HepG2 (cell line): Measurements from ENCODE around the gene PPCDC. TPM values are rescaled to one million over a fixed set of nuclear protein-coding genes. Genes with fewer than 3 reads are reported as not detected.

Experiments used
- BRD4 ChIP-seq: sonication (generic); formaldehyde crosslinking; IDR thresholded peaks from 2 replicates; pipeline ENCODE4 v1.4.0; 2020; ENCODE audit warnings: missing genetic modification reagents
- CHD2 ChIP-seq: IDR thresholded peaks from 2 replicates; pipeline ENCODE4 v1.6.1; 2011; ENCODE audit warnings: low read depth, low read length, improper control_type of control experiment
- ELF4 ChIP-seq: sonication (generic); formaldehyde crosslinking; IDR thresholded peaks from 2 replicates; pipeline ENCODE4 v1.5.0; 2020; ENCODE audit warnings: missing genetic modification reagents, mild to moderate bottlenecking, moderate library complexity, borderline replicate concordance
- GPN1 ChIP-seq: sonication (generic); formaldehyde crosslinking; IDR thresholded peaks from 2 replicates; pipeline ENCODE4 v1.5.1; 2020; ENCODE audit warnings: missing genetic modification reagents, borderline replicate concordance
- IRF2 ChIP-seq: IDR thresholded peaks from 2 replicates; pipeline ENCODE4 v1.6.1; 2018; ENCODE audit warnings: missing genetic modification reagents, missing compliant biosample characterization
- PHF8 ChIP-seq: sonication (generic); formaldehyde crosslinking; IDR thresholded peaks from 2 replicates; pipeline ENCODE4 v1.5.0; 2020; ENCODE audit warnings: missing genetic modification reagents
- SCMH1 ChIP-seq: sonication (generic); formaldehyde crosslinking; IDR thresholded peaks from 2 replicates; pipeline ENCODE4 v1.9.0; 2021; ENCODE audit warnings: missing genetic modification reagents, mild to moderate bottlenecking, borderline replicate concordance
- TAF1 ChIP-seq: sonication (generic); formaldehyde crosslinking; IDR thresholded peaks from 2 replicates; pipeline ENCODE4 v1.4.0; 2020; ENCODE audit warnings: missing genetic modification reagents
- TP53 ChIP-seq: sonication (generic); formaldehyde crosslinking; conservative IDR thresholded peaks from 2 replicates; pipeline ENCODE4 v1.4.0; 2020; ENCODE audit warnings: missing genetic modification reagents
- ZBTB42 ChIP-seq: sonication (generic); formaldehyde crosslinking; IDR thresholded peaks from 2 replicates; pipeline ENCODE4 v1.5.0; 2020; ENCODE audit warnings: mild to moderate bottlenecking, missing genetic modification reagents
- ZFP36 ChIP-seq: fragments of 150-350 bp; IDR thresholded peaks from 2 replicates; pipeline ENCODE4 v1.6.1; 2018; ENCODE audit warnings: borderline replicate concordance, low read length, low read depth; ENCODE audit not compliant: partially characterized antibody
- ZFP37 ChIP-seq: sonication (generic); formaldehyde crosslinking; IDR thresholded peaks from 2 replicates; pipeline ENCODE4 v1.4.0; 2020; ENCODE audit warnings: missing genetic modification reagents, borderline replicate concordance
- ZMYM2 ChIP-seq: sonication (generic); formaldehyde crosslinking; IDR thresholded peaks from 2 replicates; pipeline ENCODE4 v1.8.0; 2022; ENCODE audit warnings: mild to moderate bottlenecking, missing genetic modification reagents
- ZNF274 ChIP-seq: sonication (generic); formaldehyde crosslinking; IDR thresholded peaks from 2 replicates; pipeline ENCODE4 v1.5.1; 2020; ENCODE audit warnings: mild to moderate bottlenecking, missing genetic modification reagents
- ZNF768 ChIP-seq: sonication (generic); formaldehyde crosslinking; IDR thresholded peaks from 2 replicates; pipeline ENCODE4 v1.4.0; 2020; ENCODE audit warnings: missing genetic modification reagents
- polyA plus RNA-seq, 8 experiments: library from polyadenylated mRNA; depleted of rRNA in 3 of 8; stranded (reverse) in 7 of 8; unstranded in 1 of 8; fragments of >200 nt; fragmentation: Illumina TruSeq in 4 of 8; extraction: Trizol in 4 of 8; gene quantifications; 2 replicates each; pipeline versions ENCODE4 v1.2.1 to v1.2.3, GENCODE V29; 2011 to 2016; ENCODE audit warnings: low read depth in 4 of 8, missing spikeins in 1 of 8, mixed read lengths in 1 of 8; ENCODE audit not compliant: insufficient read depth in 1 of 8
- total RNA-seq, 5 experiments: library from RNA; depleted of rRNA; stranded (reverse); fragments of >200 nt; fragmentation: Illumina TruSeq; extraction: Trizol; gene quantifications; 2 replicates each; pipeline ENCODE4 v1.2.3, GENCODE V29; 2016; ENCODE audit warnings: low read depth in 1 of 5
- TF ChIP-seq, protein P1 (sequence below): sonication (generic); formaldehyde crosslinking; IDR thresholded peaks from 2 replicates; pipeline ENCODE4 v1.4.0; 2020; ENCODE audit warnings: missing genetic modification reagents
- TF ChIP-seq, protein P2 (sequence below): sonication (generic); formaldehyde crosslinking; IDR thresholded peaks from 2 replicates; pipeline ENCODE4 v1.5.0; 2020; ENCODE audit warnings: mild to moderate bottlenecking, missing genetic modification reagents, borderline replicate concordance
- TF ChIP-seq, protein P3 (sequence below): sonication (generic); formaldehyde crosslinking; IDR thresholded peaks from 2 replicates; pipeline ENCODE4 v1.8.0; 2022; ENCODE audit warnings: low read depth, missing genetic modification reagents
- TF ChIP-seq, protein P4 (sequence below): IDR thresholded peaks from 2 replicates; pipeline ENCODE4 v1.6.1; 2016; ENCODE audit warnings: missing compliant biosample characterization, missing genetic modification reagents, borderline replicate concordance

PPCDC gene
- total and polyA plus RNA-seq, 2 of the 13 experiments (the other 11 are each of a cell fraction or from before 2014, with no cell fraction given) = 12.3 to 12.8 TPM

DNA sequence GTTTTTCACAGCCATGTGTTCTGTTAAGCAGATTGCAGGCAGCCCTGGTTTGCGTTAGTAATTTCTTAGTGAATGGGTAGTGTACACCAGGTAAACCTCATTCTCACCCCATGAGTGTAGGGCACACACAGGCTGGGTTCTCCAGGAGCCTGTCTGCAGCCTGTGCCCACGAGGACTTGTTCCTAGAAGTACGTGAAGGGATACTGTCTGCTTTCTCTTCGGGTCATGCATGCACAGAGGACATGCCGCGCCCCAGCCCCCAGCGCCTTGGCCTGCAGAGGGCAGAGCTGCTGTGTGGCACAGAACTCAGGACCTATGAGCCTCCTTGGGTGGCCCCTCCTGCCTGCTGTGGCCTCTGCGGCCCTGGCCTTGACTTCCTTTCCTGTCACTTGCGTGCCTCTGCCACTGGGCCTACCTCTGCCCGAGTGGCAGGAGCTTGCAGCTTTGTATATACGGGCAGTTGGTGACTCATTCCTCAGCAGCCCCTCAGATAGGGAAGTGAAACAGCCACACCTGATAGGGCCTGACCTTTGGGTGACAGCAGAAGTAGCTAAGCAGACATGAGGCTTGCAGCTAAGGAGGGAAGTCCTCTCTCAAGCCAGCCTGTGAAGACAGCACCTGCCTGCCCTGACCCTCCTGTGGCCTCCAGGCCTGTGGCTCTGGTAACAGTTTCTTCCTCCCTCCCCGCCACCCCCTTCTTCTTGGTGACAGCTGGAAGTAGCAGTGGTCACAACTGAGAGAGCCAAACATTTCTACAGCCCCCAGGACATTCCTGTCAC lies 19.5 kb downstream of the PPCDC start (continued):
- TF ChIP-seq, protein P1, sequence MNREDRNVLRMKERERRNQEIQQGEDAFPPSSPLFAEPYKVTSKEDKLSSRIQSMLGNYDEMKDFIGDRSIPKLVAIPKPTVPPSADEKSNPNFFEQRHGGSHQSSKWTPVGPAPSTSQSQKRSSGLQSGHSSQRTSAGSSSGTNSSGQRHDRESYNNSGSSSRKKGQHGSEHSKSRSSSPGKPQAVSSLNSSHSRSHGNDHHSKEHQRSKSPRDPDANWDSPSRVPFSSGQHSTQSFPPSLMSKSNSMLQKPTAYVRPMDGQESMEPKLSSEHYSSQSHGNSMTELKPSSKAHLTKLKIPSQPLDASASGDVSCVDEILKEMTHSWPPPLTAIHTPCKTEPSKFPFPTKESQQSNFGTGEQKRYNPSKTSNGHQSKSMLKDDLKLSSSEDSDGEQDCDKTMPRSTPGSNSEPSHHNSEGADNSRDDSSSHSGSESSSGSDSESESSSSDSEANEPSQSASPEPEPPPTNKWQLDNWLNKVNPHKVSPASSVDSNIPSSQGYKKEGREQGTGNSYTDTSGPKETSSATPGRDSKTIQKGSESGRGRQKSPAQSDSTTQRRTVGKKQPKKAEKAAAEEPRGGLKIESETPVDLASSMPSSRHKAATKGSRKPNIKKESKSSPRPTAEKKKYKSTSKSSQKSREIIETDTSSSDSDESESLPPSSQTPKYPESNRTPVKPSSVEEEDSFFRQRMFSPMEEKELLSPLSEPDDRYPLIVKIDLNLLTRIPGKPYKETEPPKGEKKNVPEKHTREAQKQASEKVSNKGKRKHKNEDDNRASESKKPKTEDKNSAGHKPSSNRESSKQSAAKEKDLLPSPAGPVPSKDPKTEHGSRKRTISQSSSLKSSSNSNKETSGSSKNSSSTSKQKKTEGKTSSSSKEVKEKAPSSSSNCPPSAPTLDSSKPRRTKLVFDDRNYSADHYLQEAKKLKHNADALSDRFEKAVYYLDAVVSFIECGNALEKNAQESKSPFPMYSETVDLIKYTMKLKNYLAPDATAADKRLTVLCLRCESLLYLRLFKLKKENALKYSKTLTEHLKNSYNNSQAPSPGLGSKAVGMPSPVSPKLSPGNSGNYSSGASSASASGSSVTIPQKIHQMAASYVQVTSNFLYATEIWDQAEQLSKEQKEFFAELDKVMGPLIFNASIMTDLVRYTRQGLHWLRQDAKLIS = no peak
- TF ChIP-seq ZNF274 (peak; percentile 82), GPN1 (CRISPR knock-in tag) (no peak), ELF4 (CRISPR knock-in tag) (no peak), BRD4 (CRISPR knock-in tag) (no peak), ZFP37 (CRISPR knock-in tag) (no peak), IRF2 (peak; percentile 89), TP53 (no peak), ZBTB42 (CRISPR knock-in tag) (no peak), TAF1 (CRISPR knock-in tag) (no peak), ZNF768 (CRISPR knock-in tag) (peak; percentile 58; the same call in 1 of the 2 replicates), CHD2 (0 out of 2 replicates have a peak, but pooled peaks have one; percentile 4), ZFP36 (peak; percentile 6), SCMH1 (no peak), PHF8 (peak; percentile 61), ZMYM2 (no peak)
- TF ChIP-seq, protein P2, sequence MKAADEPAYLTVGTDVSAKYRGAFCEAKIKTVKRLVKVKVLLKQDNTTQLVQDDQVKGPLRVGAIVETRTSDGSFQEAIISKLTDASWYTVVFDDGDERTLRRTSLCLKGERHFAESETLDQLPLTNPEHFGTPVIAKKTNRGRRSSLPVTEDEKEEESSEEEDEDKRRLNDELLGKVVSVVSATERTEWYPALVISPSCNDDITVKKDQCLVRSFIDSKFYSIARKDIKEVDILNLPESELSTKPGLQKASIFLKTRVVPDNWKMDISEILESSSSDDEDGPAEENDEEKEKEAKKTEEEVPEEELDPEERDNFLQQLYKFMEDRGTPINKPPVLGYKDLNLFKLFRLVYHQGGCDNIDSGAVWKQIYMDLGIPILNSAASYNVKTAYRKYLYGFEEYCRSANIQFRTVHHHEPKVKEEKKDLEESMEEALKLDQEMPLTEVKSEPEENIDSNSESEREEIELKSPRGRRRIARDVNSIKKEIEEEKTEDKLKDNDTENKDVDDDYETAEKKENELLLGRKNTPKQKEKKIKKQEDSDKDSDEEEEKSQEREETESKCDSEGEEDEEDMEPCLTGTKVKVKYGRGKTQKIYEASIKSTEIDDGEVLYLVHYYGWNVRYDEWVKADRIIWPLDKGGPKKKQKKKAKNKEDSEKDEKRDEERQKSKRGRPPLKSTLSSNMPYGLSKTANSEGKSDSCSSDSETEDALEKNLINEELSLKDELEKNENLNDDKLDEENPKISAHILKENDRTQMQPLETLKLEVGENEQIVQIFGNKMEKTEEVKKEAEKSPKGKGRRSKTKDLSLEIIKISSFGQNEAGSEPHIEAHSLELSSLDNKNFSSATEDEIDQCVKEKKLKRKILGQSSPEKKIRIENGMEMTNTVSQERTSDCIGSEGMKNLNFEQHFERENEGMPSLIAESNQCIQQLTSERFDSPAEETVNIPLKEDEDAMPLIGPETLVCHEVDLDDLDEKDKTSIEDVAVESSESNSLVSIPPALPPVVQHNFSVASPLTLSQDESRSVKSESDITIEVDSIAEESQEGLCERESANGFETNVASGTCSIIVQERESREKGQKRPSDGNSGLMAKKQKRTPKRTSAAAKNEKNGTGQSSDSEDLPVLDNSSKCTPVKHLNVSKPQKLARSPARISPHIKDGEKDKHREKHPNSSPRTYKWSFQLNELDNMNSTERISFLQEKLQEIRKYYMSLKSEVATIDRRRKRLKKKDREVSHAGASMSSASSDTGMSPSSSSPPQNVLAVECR (CRISPR knock-in tag) = peak; percentile 59; the same call in 1 of the 2 replicates
- TF ChIP-seq, protein P3, sequence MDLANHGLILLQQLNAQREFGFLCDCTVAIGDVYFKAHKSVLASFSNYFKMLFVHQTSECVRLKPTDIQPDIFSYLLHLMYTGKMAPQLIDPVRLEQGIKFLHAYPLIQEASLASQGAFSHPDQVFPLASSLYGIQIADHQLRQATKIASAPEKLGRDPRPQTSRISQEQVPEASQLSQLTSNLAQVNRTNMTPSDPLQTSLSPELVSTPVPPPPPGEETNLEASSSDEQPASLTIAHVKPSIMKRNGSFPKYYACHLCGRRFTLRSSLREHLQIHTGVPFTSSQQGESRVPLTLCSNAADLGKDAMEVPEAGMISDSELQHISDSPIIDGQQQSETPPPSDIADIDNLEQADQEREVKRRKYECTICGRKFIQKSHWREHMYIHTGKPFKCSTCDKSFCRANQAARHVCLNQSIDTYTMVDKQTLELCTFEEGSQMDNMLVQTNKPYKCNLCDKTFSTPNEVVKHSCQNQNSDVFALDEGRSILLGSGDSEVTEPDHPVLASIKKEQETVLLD (CRISPR knock-in tag) = no peak
- TF ChIP-seq, protein P4, sequence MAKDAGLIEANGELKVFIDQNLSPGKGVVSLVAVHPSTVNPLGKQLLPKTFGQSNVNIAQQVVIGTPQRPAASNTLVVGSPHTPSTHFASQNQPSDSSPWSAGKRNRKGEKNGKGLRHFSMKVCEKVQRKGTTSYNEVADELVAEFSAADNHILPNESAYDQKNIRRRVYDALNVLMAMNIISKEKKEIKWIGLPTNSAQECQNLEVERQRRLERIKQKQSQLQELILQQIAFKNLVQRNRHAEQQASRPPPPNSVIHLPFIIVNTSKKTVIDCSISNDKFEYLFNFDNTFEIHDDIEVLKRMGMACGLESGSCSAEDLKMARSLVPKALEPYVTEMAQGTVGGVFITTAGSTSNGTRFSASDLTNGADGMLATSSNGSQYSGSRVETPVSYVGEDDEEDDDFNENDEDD = no peak
